GM23338 (cell line): ENCODE measurements around the gene FBP1. TPM values are rescaled to one million over a fixed set of nuclear protein-coding genes. Genes with fewer than 3 reads are reported as not detected.

Source experiments
- ATAC-seq: fragments of 200-7000 bp; cut with Tn5 transposase; 3 replicates; pipeline ENCODE4 v1.9.1; 2020
- DNase-seq: peaks from one replicate; pipeline ENCODE4 v3.0.0-alpha.2; 2015; ENCODE audit warnings: low spot score
- H2AFZ ChIP-seq: fragments of 200-600 bp; sonication (generic); 2 replicates; pipeline ENCODE4 v1.8.0; 2016; ENCODE audit warnings: antibody characterized with exemption, mild to moderate bottlenecking, moderate library complexity
- H3F3A ChIP-seq: fragments of 200-600 bp; sonication (generic); replicated peaks from 2 replicates; pipeline ENCODE4 v1.8.0; 2017; ENCODE audit warnings: antibody characterized with exemption, mixed run types, low read depth
- H3K27ac ChIP-seq: fragments of 200-600 bp; sonication (generic); 2 replicates; pipeline ENCODE4 v1.6.1; 2016; ENCODE audit warnings: low read depth
- H3K27me3 ChIP-seq: fragments of 200-600 bp; sonication (generic); 2 replicates; pipeline ENCODE4 v1.8.0; 2016; ENCODE audit warnings: mild to moderate bottlenecking, mixed run types, moderate library complexity; ENCODE audit not compliant: insufficient read depth
- H3K36me3 ChIP-seq: fragments of 200-600 bp; sonication (generic); 2 replicates; pipeline ENCODE4 v1.8.0; 2016; ENCODE audit warnings: mild to moderate bottlenecking; ENCODE audit not compliant: insufficient read depth
- H3K4me1 ChIP-seq: fragments of 200-600 bp; sonication (generic); 2 replicates; pipeline ENCODE4 v1.8.0; 2016; ENCODE audit warnings: mild to moderate bottlenecking, moderate library complexity; ENCODE audit not compliant: insufficient read depth
- H3K4me2 ChIP-seq: fragments of 200-600 bp; sonication (generic); 2 replicates; pipeline ENCODE4 v1.7.1; 2017; ENCODE audit warnings: mixed run types
- H3K4me3 ChIP-seq: fragments of 200-600 bp; sonication (generic); 2 replicates; pipeline ENCODE4 v1.6.1; 2016; ENCODE audit warnings: mixed run types
- H3K79me2 ChIP-seq: fragments of 200-600 bp; sonication (generic); replicated peaks from 2 replicates; pipeline ENCODE4 v1.8.0; 2017; ENCODE audit warnings: mild to moderate bottlenecking; ENCODE audit not compliant: insufficient read depth
- H3K9me2 ChIP-seq: fragments of 200-600 bp; sonication (generic); 2 replicates; pipeline ENCODE4 v1.8.0; 2017; ENCODE audit not compliant: insufficient read depth
- H4K20me1 ChIP-seq: fragments of 200-600 bp; sonication (generic); replicated peaks from 2 replicates; pipeline ENCODE4 v1.8.0; 2017; ENCODE audit warnings: mild to moderate bottlenecking; ENCODE audit not compliant: insufficient read depth
- H3K27ac Mint-ChIP-seq: 2 replicates; pipeline ENCODE4 v1.8.0; 2020; ENCODE audit warnings: inconsistent platforms, mild to moderate bottlenecking, moderate library complexity, mixed read lengths
- H3K27me3 Mint-ChIP-seq: 3 replicates; pipeline ENCODE4 v1.8.0; 2022; ENCODE audit warnings: low read depth, mild to moderate bottlenecking, moderate library complexity, mixed read lengths, inconsistent platforms; ENCODE audit not compliant: insufficient read depth, poor library complexity
- H3K36me3 Mint-ChIP-seq: 3 replicates; pipeline ENCODE4 v1.8.0; 2021; ENCODE audit warnings: low read depth, mild to moderate bottlenecking, inconsistent platforms, moderate library complexity, mixed read lengths
- H3K4me1 Mint-ChIP-seq: 3 replicates; pipeline ENCODE4 v1.8.0; 2020; ENCODE audit warnings: mild to moderate bottlenecking, inconsistent platforms, mixed read lengths
- H3K4me3 Mint-ChIP-seq: 3 replicates; pipeline ENCODE4 v1.8.0; 2021; ENCODE audit warnings: moderate library complexity, mild to moderate bottlenecking, inconsistent platforms, mixed read lengths
- H3K9me3 Mint-ChIP-seq: 3 replicates; pipeline ENCODE4 v1.8.0; 2020; ENCODE audit warnings: moderate library complexity, mild to moderate bottlenecking, inconsistent platforms, mixed read lengths
- CREB1 ChIP-seq: fragments of 250-450 bp; sonication (Bioruptor Pico); IDR thresholded peaks from 2 replicates; pipeline ENCODE4 v1.5.0; 2020; ENCODE audit warnings: low read depth, mild to moderate bottlenecking, moderate library complexity
- CTCF ChIP-seq, 2 experiments: fragments of 200-600 bp in 1 of 2; sonication (generic) in 1 of 2; conservative IDR thresholded peaks; 2 replicates each; pipeline versions ENCODE4 v1.5.1 to v1.6.1; 2016 to 2017; ENCODE audit warnings: antibody characterized with exemption in 2 of 2, low read depth in 2 of 2, mild to moderate bottlenecking in 2 of 2, moderate library complexity in 1 of 2
- EZH2 ChIP-seq: fragments of 200-600 bp; sonication (generic); IDR thresholded peaks from one replicate; pipeline ENCODE4 v1.8.0; 2017; ENCODE audit warnings: antibody characterized with exemption, mild to moderate bottlenecking, low read depth; ENCODE audit not compliant: unreplicated experiment
- JUNB ChIP-seq: IDR thresholded peaks from one replicate; pipeline ENCODE4 v1.6.1; 2016; ENCODE audit warnings: antibody characterized with exemption; ENCODE audit not compliant: unreplicated experiment
- POLR2AphosphoS5 ChIP-seq: IDR thresholded peaks from 2 replicates; pipeline ENCODE4 v1.6.1; 2016; ENCODE audit warnings: antibody characterized with exemption, low read depth
- REST ChIP-seq: IDR thresholded peaks from one replicate; pipeline ENCODE4 v1.6.1; 2018; ENCODE audit warnings: antibody characterized with exemption; ENCODE audit not compliant: unreplicated experiment
- STAT1 ChIP-seq: IDR thresholded peaks from one replicate; pipeline ENCODE4 v1.6.1; 2016; ENCODE audit warnings: antibody characterized with exemption; ENCODE audit not compliant: unreplicated experiment
- ZNF114 ChIP-seq: fragments of 250-450 bp; sonication (Bioruptor Pico); IDR thresholded peaks from 2 replicates; pipeline ENCODE4 v1.5.0; 2020; ENCODE audit warnings: mild to moderate bottlenecking, moderate library complexity
- ZNF331 ChIP-seq: fragments of 250-450 bp; sonication (Bioruptor Pico); IDR thresholded peaks from 2 replicates; pipeline ENCODE4 v1.5.0; 2020; ENCODE audit warnings: low read depth, mild to moderate bottlenecking, moderate library complexity
- ZNF462 ChIP-seq: fragments of 250-450 bp; sonication (Bioruptor Pico); IDR thresholded peaks from 2 replicates; pipeline ENCODE4 v1.5.0; 2020; ENCODE audit warnings: mild to moderate bottlenecking, moderate library complexity
- polyA plus RNA-seq: library from polyadenylated mRNA; unstranded; fragments of >200 nt; fragmentation: Nextera tagmentation; extraction: Ambion mirVana; gene quantifications from 2 replicates; pipeline ENCODE4 v1.2.1, GENCODE V29; 2016
- total RNA-seq: library from RNA; depleted of rRNA; stranded (reverse); fragments of >200 nt; shearing (Covaris generic); gene quantifications from 2 replicates; pipeline ENCODE4 v1.2.3, GENCODE V29; 2014

Gene FBP1
- total and polyA plus RNA-seq, 2 experiments from 2014 or later = 3.0 to 3.3 TPM

GRCh38 chr9:94581728-94582127 is 57.6 kb downstream of the FBP1 start (continued):
- no peak for TF ChIP-seq REST
- no peak for TF ChIP-seq POLR2AphosphoS5
- no peak for TF ChIP-seq EZH2
- TF ChIP-seq ZNF114 = no peak
- no peak for TF ChIP-seq CREB1
- TF ChIP-seq JUNB = no peak

- no peak overlapping the region for H3K4me3 Mint-ChIP-seq
- Histone ChIP-seq H3K36me3 (no peaks in the 10 kb centered on the region), H3K4me2 (no peak overlapping the region), H3K4me3 (no peak overlapping the region), H3F3A (no peaks in the 10 kb centered on the region), H2AFZ (peak overlapping the region; percentile 14; the same call in 1 of the 2 replicates), H3K79me2 (no peaks in the 10 kb centered on the region), H4K20me1 (no peaks in the 10 kb centered on the region), H3K9me2 (no peaks in the 10 kb centered on the region), H3K27me3 (no peaks in the 10 kb centered on the region), H3K27ac (no peak overlapping the region), H3K4me1 (no peaks in the 10 kb centered on the region)
- peaks cover 7% of the 10 kb centered on the region; the same call in 2 of the 3 replicates for H3K9me3 Mint-ChIP-seq
- H3K36me3 Mint-ChIP-seq = no peaks in the 10 kb centered on the region
- H3K27me3 Mint-ChIP-seq = no peaks in the 10 kb centered on the region
- ATAC-seq (no peak), DNase-seq (no peak)
- H3K4me1 Mint-ChIP-seq = peaks cover 4% of the 10 kb centered on the region
- no peak overlapping the region for H3K27ac Mint-ChIP-seq
- no peak for TF ChIP-seq ZNF331 (CRISPR knock-in tag)
- TF ChIP-seq REST = no peak
- no peak for TF ChIP-seq JUNB
- no peak for TF ChIP-seq ZNF114
- no peak for TF ChIP-seq ZNF462 (CRISPR knock-in tag)
- TF ChIP-seq CTCF (conservative IDR thresholded peaks at IDR 0.05; ENCODE audit: low read depth in 2 of 2) = no peak
- no peak for TF ChIP-seq EZH2
- TF ChIP-seq POLR2AphosphoS5 = no peak
- TF ChIP-seq STAT1 = no peak
Observed at GRCh38 chr9:94577571-94577970, 61.7 kb downstream of the FBP1 start.
